22Rv1 (cell line): Measurements from ENCODE around the gene STK17A.

Experiments
- ZFX ChIP-seq: fragments of 450-650 bp; IDR thresholded peaks from 2 replicates; pipeline ENCODE4 v1.6.1; 2017; ENCODE audit warnings: antibody characterized with exemption, borderline replicate concordance
- TF ChIP-seq, protein P1 (sequence below): fragments of 450-650 bp; IDR thresholded peaks from 2 replicates; pipeline ENCODE4 v1.5.1; 2017; ENCODE audit warnings: mild to moderate bottlenecking

DNA sequence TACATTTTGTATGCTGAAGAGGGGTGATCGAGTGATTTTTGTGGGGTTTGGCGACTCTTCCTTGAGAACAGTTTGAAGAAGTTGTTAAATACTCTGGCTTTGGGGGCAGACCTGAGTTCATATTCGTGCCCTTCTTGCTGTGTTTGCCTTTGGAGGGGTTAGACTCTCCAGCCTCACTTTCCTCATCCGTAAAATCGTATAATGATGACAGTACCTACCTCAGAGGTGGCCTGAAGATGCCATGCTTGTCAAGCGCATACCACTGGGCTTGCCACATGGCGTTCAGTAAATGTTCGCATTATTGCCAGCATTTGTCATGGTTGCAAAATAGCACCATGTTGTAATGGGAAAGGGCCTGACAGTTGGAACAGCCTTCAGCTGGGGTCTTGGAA is 1.3 kb downstream of the STK17A start:
- TF ChIP-seq, protein P1, sequence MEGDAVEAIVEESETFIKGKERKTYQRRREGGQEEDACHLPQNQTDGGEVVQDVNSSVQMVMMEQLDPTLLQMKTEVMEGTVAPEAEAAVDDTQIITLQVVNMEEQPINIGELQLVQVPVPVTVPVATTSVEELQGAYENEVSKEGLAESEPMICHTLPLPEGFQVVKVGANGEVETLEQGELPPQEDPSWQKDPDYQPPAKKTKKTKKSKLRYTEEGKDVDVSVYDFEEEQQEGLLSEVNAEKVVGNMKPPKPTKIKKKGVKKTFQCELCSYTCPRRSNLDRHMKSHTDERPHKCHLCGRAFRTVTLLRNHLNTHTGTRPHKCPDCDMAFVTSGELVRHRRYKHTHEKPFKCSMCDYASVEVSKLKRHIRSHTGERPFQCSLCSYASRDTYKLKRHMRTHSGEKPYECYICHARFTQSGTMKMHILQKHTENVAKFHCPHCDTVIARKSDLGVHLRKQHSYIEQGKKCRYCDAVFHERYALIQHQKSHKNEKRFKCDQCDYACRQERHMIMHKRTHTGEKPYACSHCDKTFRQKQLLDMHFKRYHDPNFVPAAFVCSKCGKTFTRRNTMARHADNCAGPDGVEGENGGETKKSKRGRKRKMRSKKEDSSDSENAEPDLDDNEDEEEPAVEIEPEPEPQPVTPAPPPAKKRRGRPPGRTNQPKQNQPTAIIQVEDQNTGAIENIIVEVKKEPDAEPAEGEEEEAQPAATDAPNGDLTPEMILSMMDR = no peak
- no peak for TF ChIP-seq ZFX
